OCI-LY1 (cell line): ENCODE results near the gene COTL1.

Experiments used
- H2AFZ ChIP-seq: fragments of 200-600 bp; sonication (generic), shearing (Covaris generic); 2 replicates; pipeline ENCODE4 v1.6.0; 2014; ENCODE audit warnings: antibody characterized with exemption, mild to moderate bottlenecking, low read length
- H3F3A ChIP-seq: fragments of 200-600 bp; sonication (generic), shearing (Covaris generic); 2 replicates; pipeline ENCODE4 v1.6.0; 2014; ENCODE audit warnings: mild to moderate bottlenecking, antibody characterized with exemption, low read length, moderate library complexity; ENCODE audit not compliant: insufficient read depth
- H3K27ac ChIP-seq: fragments of 200-600 bp; sonication (generic); 2 replicates; pipeline ENCODE4 v1.5.1; 2014; ENCODE audit warnings: low read length, mixed run types, mild to moderate bottlenecking, low read depth; ENCODE audit not compliant: poor library complexity, severe bottlenecking
- H3K27me3 ChIP-seq: fragments of 200-600 bp; sonication (generic); 2 replicates; pipeline ENCODE4 v1.6.0; 2014; ENCODE audit warnings: antibody characterized with exemption, mild to moderate bottlenecking, low read length, moderate library complexity; ENCODE audit not compliant: insufficient read depth
- H3K36me3 ChIP-seq: fragments of 200-600 bp; sonication (generic); 2 replicates; pipeline ENCODE4 v1.6.1; 2014; ENCODE audit warnings: mild to moderate bottlenecking, antibody characterized with exemption, low read length, moderate library complexity, mixed read lengths; ENCODE audit not compliant: insufficient read depth
- H3K4me1 ChIP-seq: fragments of 200-600 bp; sonication (generic); 2 replicates; pipeline ENCODE4 v1.5.1; 2014; ENCODE audit warnings: mild to moderate bottlenecking, low read length, moderate library complexity; ENCODE audit not compliant: insufficient read depth, severe bottlenecking
- H3K4me2 ChIP-seq: fragments of 200-600 bp; sonication (generic), shearing (Covaris generic); 2 replicates; pipeline ENCODE4 v1.6.1; 2014; ENCODE audit warnings: low read length
- H3K4me3 ChIP-seq: fragments of 200-600 bp; sonication (generic); 2 replicates; pipeline ENCODE4 v1.5.1; 2014; ENCODE audit warnings: low read length, low read depth, mild to moderate bottlenecking, mixed read lengths; ENCODE audit not compliant: poor library complexity, severe bottlenecking
- H3K79me2 ChIP-seq: fragments of 200-600 bp; shearing (Covaris generic); 2 replicates; pipeline ENCODE4 v1.6.1; 2016; ENCODE audit warnings: mixed run types, low read length, mixed read lengths; ENCODE audit not compliant: insufficient read depth
- H3K9ac ChIP-seq: fragments of 200-600 bp; sonication (generic), shearing (Covaris generic); 2 replicates; pipeline ENCODE4 v1.6.1; 2014; ENCODE audit warnings: mild to moderate bottlenecking, low read length, mixed read lengths
- H3K9me2 ChIP-seq: fragments of 200-600 bp; sonication (generic), shearing (Covaris generic); 2 replicates; pipeline ENCODE4 v1.6.1; 2014; ENCODE audit warnings: low read depth, mild to moderate bottlenecking, low read length, mixed read lengths
- H3K9me3 ChIP-seq: fragments of 200-600 bp; shearing (Covaris generic); 2 replicates; pipeline ENCODE4 v1.6.1; 2014; ENCODE audit warnings: low read length, mixed read lengths
- H4K20me1 ChIP-seq: fragments of 200-600 bp; sonication (generic), shearing (Covaris generic); 2 replicates; pipeline ENCODE4 v1.6.0; 2016; ENCODE audit warnings: mild to moderate bottlenecking, low read length; ENCODE audit not compliant: insufficient read depth
- EZH2 ChIP-seq: fragments of 200-600 bp; sonication (generic), shearing (Covaris generic); IDR thresholded peaks from 2 replicates; pipeline ENCODE4 v1.8.0; 2017; ENCODE audit warnings: borderline replicate concordance, mixed run types, mild to moderate bottlenecking, antibody characterized with exemption, low read length, moderate library complexity, mixed read lengths
- TF ChIP-seq, protein P1 (sequence below): fragments of 200-600 bp; sonication (generic), shearing (Covaris generic); IDR thresholded peaks from 2 replicates; pipeline ENCODE4 v1.5.1; 2017; ENCODE audit warnings: mild to moderate bottlenecking, antibody characterized with exemption, low read length, moderate library complexity, mixed read lengths

Gene COTL1

GRCh38 chr16:84630446-84631152, 12.7 kb upstream of the COTL1 start:
- H4K20me1 ChIP-seq, result no peaks in the 10 kb centered on the region
- no peak overlapping the region for H3K4me3 ChIP-seq
- peaks cover 12% of the 10 kb centered on the region for H3K4me1 ChIP-seq
- H3K36me3 ChIP-seq, result no peaks in the 10 kb centered on the region
- no peaks in the 10 kb centered on the region for H3K79me2 ChIP-seq
- 0 out of 2 replicates have a peak, but pooled peaks cover 4% of the 10 kb centered on the region for H3K27me3 ChIP-seq
- no peak overlapping the region for H3K9ac ChIP-seq
- no peak overlapping the region for H3K4me2 ChIP-seq
- TF ChIP-seq, protein P1, sequence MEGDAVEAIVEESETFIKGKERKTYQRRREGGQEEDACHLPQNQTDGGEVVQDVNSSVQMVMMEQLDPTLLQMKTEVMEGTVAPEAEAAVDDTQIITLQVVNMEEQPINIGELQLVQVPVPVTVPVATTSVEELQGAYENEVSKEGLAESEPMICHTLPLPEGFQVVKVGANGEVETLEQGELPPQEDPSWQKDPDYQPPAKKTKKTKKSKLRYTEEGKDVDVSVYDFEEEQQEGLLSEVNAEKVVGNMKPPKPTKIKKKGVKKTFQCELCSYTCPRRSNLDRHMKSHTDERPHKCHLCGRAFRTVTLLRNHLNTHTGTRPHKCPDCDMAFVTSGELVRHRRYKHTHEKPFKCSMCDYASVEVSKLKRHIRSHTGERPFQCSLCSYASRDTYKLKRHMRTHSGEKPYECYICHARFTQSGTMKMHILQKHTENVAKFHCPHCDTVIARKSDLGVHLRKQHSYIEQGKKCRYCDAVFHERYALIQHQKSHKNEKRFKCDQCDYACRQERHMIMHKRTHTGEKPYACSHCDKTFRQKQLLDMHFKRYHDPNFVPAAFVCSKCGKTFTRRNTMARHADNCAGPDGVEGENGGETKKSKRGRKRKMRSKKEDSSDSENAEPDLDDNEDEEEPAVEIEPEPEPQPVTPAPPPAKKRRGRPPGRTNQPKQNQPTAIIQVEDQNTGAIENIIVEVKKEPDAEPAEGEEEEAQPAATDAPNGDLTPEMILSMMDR, result no peak
- TF ChIP-seq EZH2, result no peak
- H3F3A ChIP-seq, result no peaks in the 10 kb centered on the region
- no peak overlapping the region for H2AFZ ChIP-seq
- no peaks in the 10 kb centered on the region for H3K9me3 ChIP-seq
- H3K27ac ChIP-seq, result no peak overlapping the region
- H3K9me2 ChIP-seq, result no peaks in the 10 kb centered on the region

DNA sequence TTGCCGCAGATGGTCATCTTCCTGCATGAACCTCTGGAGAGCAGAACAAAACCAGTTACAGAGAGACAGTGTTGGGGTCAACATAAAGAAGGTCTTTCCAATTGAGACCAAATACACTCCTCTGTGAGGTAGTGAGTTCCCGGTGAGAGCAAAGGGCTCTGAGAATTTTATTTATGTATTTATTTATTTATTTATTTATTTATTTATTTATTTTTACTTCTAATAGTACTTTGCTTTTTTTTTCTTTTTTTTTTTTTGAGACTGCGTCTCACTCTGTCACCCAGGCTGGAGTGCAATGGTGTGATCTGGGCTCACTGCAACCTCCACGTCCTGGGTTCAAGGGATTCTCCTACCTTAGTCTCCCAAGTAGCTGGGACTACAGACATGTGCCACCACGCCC, 12.1 kb upstream of the COTL1 start:
- Histone ChIP-seq H3K27ac (no peak overlapping the region), H3K27me3 (0 out of 2 replicates have a peak, but pooled peaks cover 4% of the 10 kb centered on the region), H3K9me3 (no peaks in the 10 kb centered on the region), H3K9me2 (no peaks in the 10 kb centered on the region), H3K9ac (no peak overlapping the region), H4K20me1 (no peaks in the 10 kb centered on the region), H3F3A (no peaks in the 10 kb centered on the region), H3K4me1 (peaks cover 12% of the 10 kb centered on the region), H3K36me3 (no peaks in the 10 kb centered on the region), H3K4me3 (no peak overlapping the region), H3K79me2 (no peaks in the 10 kb centered on the region), H3K4me2 (no peak overlapping the region), H2AFZ (no peak overlapping the region)
- TF ChIP-seq EZH2, result no peak
- TF ChIP-seq, protein P1, result no peak

GRCh38 chr16:84629580-84629979, 11.7 kb upstream of the COTL1 start:
- Histone ChIP-seq H3K79me2 (no peaks in the 10 kb centered on the region), H2AFZ (no peak overlapping the region), H3K4me2 (no peak overlapping the region), H3K9me3 (no peaks in the 10 kb centered on the region), H3F3A (no peaks in the 10 kb centered on the region), H3K4me3 (no peak overlapping the region), H3K4me1 (peaks cover 12% of the 10 kb centered on the region), H4K20me1 (no peaks in the 10 kb centered on the region), H3K36me3 (no peaks in the 10 kb centered on the region), H3K27me3 (0 out of 2 replicates have a peak, but pooled peaks cover 4% of the 10 kb centered on the region), H3K9ac (no peak overlapping the region), H3K9me2 (no peaks in the 10 kb centered on the region), H3K27ac (no peak overlapping the region)
- no peak for TF ChIP-seq EZH2
- TF ChIP-seq, protein P1, result no peak
